Ureter (tissue), 1 donor: ENCODE results near the gene ACTA2. TPM values are rescaled to one million over a fixed set of nuclear protein-coding genes. Genes with fewer than 3 reads are reported as not detected.

Experiments
- DNase-seq: peaks from one replicate; pipeline ENCODE4 v3.0.0-alpha.2; 2020; ENCODE audit warnings: low spot score
- total RNA-seq: library from RNA; stranded (reverse); gene quantifications from one replicate; pipeline ENCODE4 v1.2.4, GENCODE V29; 2023
- donor health status: DM: yes; HTN: yes; CAD: no.

The ACTA2 gene
- total RNA-seq, result 1,405 TPM

DNA sequence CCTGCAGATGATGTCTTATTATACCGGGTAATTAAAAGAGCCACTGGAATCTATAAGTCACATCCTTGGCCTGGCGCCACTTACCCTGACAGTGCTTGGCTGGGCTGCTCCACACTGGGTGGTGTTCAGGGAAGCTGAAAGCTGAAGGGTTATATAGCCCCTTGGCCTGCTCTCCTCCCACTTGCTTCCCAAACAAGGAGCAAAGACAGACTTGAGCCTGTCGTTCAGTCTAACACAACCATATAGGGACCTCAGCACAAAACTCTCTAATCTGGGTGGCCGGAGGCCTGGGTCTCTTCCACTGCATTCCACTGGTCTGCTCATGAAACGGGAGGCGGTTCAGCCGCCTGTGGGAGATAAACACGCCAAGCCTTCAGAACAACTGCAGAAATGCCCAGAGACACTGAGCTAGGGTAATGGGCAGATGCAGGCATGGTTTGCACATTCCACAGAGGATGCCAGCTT lies at the start of gene ACTA2:
TSS of gene ACTA2 (minus strand) at position 127 of the 465 bp plus-strand sequence. CDS start 3,843 bp downstream, outside the sequence.
- DNase-seq, result peak; percentile 86

DNA sequence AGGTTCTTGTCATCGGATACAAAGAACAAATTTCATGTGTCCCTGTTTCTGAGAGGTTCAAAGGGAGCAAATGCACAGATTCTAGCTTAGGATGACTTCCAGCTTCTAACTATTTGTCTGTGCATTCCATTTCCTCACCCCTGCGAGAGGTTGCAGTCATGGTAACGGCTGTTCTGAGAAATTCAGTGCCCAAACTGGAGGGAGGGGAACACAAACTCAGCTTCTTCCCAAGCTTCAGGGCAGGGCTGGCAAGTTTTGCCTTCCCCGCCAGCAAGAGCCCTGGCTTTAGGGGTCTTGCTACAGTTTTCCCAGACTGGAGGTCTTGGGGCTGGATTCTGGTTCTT lies 49.1 kb upstream of the ACTA2 start:
- DNase-seq, result no peak

DNA sequence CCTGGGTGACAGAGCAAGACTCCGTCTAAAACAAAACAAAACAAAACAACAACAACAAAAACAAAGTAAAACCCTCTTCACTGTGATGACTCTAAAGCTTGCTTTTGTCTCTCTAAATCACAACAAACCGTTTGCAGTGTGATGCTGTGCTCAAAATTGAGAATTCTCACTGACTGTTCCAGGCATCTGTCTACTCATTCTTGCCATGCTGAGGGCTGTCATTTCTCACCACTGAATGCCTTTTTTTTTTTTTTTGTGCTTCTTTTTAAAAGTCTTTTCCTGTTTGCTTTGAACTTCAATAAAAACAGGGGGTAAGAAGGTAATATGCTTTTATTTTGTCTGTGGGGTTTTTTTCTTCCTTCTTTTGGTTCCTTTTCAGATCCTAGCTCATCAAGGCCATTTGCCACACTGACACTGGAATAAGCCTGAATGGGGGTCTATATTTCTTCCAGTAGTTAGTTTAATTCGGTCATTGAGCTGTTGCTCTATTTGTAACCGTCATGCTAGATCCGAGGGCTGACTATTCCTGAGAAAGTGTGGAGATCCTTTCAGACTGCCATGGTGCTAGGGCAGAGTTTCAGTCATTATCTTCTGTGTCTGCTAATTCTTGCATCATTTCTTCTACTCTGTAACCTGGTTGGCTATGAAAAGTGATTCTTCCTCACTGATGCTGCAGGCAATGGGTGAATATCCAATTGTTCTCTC lies 48.6 kb upstream of the ACTA2 start:
- no peak for DNase-seq

DNA sequence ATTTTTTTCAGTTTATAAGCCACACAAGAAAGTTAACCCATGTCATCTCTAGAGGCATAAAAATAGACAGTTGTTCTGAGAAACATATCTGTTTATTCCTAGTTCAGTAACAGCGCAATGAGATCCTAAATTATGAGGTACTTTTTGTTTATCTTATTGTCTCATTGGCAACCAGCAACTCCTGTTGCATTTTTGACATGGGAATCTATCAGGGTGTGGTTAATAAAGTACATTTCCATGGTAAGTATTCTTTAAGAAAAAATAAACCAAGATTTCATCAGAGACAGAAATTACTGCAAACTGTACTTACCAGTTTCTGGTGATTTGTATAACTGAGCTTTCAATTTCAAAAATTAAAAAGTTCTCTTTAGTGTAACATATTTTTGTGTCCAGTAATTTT lies 47.1 kb upstream of the ACTA2 start:
- no peak for DNase-seq

DNA sequence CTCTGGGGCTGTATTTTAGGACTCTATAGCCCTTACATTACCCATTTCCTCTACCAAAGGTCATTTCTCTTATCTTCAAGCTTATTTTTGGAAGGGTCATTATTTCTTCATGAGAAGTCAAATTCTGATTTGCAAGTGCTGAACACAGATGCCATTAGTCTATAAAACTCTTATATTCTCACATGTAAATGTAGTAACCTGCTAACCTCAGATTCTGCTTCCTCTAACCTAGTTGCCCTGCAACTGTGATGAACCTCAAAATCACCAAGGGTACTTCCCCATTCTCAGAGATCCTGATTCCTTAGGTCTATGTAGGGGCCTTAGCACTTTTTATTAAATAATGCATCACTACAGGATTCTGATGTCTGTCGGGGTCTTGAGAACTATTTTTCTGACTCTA lies 44.4 kb upstream of the ACTA2 start:
- no peak for DNase-seq

DNA sequence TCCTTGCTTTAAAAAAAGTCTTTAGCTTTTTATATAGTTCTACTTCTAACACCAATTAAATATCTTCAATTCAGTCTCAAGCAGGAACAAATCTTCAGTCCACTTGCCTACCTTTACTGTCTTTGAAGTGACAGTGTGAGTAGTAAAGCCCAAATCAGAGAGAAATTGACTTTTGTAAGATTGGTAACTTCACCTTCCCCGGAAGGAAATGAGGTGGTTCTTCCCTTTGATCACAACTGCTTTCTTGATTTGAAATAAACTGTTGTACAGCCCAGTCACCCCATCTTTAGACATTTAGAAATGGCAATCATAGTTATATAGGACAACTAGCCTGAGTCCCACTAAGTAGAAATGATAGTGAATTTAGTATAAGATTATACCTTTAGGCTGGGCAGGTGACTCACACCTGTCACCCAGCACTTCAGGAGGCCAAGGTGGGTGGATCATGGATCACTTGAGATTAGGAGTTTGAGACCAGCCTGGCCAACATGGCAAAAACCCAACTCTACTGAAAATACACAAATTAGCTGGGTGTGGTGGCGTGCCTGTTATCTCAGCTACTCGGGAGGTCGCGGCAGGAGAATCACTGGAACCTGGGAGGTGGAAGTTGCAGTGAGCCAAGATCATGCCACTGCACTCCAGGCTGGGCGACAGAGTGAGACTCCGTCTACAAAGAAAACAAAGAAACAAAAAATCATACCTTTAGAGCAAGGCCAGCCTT lies 42.7 kb upstream of the ACTA2 start:
- no peak for DNase-seq

DNA sequence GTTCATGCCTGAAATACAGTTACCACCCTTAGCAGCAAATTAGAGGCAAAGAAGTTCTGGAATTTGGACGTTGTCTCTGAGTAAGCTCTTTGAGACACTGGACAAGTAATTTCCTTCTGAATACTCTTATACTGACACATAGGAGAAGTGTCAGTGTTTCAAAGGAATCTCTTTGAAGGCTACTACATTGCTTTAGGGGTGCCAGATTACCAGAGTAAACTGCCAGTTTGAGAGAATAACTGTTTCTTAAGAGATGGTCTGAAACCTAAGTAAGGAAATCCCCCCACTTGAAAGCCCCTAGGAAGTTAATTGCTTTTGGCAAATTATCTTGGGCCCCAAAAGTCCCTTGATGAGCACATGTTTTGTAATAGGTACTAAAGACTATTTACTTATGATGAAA lies 41.4 kb upstream of the ACTA2 start:
- DNase-seq, result no peak

DNA sequence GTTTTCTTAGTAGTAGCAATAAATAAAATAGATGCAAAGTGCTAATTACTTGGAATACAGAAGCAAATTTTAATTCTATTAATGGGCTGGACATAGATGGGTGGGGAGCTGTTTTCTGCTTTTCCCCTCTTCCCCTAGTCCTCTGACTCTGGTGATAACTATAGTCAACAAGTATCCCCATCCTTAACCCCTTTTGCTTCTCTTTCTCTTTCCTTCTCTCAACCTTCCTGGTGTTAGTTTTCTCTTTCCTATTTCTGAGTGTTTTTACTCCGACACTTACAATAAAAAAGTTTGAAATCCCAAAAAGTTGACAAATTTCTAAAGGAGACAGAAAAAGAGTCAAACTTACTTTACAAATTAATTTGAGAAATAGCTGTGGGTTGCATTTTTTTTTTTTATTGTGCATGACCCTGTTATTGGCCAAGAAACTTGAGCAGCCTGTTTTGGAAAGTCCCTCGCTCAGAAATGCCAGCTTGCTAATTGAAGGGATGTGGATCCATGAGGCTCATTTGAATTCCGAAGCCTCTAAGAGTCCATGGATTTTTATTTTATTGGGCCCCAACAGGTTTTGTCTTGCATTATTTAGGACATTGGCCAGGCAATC lies 40.5 kb upstream of the ACTA2 start:
- DNase-seq, result no peak

DNA sequence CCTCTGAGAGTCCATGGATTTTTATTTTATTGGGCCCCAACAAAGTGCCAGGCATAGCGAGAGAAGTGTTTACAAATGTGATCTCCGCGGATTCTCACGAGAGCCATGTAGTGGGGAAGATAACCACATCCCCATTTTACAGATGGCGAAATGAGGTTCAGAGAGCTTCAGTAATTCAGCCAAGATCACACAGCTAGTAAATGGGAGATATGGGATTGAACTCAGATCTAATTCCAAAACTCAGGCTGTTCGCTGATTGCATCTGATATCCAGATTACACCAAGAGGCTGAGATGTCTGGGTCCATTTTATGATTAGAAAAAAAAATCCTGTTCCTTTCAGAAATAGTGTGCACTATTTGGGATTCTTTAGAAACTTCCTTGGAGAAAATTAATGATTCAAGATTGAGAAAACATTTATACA lies 39.3 kb upstream of the ACTA2 start:
- no peak for DNase-seq

DNA sequence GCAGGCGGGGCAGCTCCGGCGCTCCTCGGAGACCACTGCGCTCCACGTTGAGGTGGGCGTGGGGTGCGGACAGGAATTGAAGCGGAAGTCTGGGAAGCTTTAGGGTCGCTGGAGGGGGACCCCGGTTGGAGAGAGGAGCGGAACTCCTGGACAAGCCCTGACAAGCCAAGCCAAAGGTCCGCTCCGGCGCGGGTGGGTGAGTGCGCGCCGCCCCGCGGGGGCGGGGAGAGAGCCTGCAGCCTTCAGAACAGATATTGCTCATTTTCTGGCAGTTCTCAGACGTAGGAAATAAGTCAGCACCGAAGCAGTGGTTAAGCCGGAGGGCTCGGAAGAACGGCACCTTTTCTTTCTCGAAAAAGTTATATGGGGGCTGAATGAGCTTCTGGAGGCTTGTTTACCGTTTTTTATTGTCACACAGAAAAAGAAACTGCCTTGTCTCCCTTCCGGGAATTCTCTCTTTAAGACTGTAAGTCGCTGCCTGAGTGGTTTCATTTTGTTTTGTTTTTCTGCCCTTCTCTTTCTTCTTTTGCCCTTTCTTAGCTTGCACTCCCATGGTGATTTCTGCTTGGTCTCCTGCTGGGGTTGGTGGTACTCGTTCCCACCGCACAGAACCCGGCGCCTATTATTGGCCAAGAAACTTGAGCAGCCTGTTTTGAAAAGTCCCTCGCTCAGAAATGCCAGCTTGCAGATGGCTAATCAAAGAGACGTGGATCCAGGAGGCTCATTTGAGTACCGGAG lies 38.8 kb upstream of the ACTA2 start:
- DNase-seq, result peak; percentile 80

DNA sequence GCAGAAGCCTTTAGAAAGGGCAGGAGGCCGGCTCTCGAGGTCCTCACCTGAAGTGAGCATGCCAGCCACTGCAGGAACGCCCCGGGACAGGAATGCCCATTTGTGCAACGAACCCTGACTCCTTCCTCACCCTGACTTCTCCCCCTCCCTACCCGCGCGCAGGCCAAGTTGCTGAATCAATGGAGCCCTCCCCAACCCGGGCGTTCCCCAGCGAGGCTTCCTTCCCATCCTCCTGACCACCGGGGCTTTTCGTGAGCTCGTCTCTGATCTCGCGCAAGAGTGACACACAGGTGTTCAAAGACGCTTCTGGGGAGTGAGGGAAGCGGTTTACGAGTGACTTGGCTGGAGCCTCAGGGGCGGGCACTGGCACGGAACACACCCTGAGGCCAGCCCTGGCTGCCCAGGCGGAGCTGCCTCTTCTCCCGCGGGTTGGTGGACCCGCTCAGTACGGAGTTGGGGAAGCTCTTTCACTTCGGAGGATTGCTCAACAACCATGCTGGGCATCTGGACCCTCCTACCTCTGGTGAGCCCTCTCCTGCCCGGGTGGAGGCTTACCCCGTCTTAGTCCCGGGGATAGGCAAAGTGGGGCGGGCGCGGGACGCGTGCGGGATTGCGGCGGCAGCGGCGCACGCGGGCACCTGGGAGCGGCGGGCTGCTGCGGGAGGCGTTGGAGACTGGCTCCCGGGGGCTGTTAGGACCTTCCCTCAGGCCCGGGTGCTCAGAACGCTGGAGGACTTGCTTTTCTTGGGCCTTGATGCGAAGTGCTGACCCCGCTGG lies 38.0 kb upstream of the ACTA2 start, which contains the start of gene FAS:
TSS of gene FAS (plus strand) at position 415 of the 777 bp plus-strand sequence. CDS start at position 494, 79 bp downstream.
- DNase-seq, result peak; percentile 77

DNA sequence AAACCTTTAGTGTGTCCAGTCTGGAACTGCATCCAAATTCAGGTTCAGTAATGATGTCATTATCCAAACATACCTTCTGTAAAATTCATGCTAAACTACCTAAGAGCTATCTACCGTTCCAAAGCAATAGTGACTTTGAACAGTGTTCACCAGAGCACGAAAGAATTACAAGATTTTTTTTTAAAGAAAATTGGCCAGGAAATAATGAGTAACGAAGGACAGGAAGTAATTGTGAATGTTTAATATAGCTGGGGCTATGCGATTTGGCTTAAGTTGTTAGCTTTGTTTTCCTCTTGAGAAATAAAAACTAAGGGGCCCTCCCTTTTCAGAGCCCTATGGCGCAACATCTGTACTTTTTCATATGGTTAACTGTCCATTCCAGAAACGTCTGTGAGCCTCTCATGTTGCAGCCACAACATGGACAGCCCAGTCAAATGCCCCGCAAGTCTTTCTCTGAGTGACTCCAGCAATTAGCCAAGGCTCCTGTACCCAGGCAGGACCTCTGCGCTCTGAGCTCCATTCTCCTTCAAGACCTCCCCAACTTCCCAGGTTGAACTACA lies 37.3 kb upstream of the ACTA2 start:
- peak; percentile 58 for DNase-seq

DNA sequence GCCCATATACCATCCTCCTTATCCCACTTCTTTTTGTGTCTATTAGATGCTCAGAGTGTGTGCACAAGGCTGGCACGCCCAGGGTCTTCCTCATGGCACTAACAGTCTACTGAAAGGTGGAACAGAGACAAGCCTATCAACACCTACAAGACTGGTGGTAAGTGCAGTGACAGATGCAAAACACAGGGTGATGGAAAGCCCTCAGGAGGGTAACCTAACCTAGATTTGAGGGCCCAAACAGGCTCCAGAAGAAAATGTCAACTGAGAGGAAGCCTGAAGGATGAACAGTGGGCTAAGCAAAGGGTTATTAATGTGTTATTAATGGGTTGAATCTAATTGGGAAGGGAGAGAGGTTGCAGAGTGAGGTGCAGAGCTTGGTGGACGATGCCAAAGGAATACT lies 36.9 kb upstream of the ACTA2 start:
- no peak for DNase-seq

DNA sequence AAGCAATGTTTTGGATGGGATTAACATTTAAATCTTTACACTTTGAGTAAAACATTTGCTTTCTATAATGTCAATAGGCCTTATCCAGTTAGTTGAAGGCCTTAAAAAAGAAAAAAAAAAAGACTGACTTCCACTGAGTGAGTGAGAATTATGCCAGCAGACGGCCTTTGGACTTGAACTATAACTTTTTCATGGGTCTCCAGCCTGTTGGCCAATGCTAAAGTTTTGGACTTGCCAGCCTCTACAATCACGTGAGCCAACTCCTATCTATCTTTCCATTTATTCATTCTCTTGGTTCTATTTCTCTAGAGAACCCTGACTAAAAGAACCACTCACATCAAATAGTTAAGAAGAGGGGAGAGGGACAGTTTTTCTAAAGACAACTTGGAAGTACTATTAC lies 35.3 kb upstream of the ACTA2 start:
- no peak for DNase-seq

DNA sequence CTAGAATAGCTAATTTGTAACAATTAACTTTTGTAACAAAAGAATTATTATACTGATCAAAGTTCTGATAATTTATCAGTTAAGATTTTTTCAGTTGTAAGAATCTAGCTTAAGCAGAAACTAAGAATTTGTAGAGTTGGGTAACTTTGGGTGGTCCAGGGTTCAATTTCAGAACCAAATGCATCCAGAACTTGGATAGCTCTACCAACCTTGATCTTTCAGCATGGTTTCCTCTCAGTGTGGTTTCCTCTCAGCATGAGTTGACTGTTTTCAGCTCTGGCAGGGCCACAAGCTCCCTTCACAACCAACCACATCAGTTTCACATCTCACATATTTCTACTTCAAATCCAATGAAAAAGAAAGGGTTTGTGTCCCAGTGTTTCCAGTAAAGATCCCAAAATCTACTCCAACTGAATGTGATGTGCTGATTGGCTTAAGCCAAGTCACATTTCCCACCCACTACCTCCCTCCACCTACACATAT lies 34.7 kb upstream of the ACTA2 start:
- DNase-seq, result no peak

DNA sequence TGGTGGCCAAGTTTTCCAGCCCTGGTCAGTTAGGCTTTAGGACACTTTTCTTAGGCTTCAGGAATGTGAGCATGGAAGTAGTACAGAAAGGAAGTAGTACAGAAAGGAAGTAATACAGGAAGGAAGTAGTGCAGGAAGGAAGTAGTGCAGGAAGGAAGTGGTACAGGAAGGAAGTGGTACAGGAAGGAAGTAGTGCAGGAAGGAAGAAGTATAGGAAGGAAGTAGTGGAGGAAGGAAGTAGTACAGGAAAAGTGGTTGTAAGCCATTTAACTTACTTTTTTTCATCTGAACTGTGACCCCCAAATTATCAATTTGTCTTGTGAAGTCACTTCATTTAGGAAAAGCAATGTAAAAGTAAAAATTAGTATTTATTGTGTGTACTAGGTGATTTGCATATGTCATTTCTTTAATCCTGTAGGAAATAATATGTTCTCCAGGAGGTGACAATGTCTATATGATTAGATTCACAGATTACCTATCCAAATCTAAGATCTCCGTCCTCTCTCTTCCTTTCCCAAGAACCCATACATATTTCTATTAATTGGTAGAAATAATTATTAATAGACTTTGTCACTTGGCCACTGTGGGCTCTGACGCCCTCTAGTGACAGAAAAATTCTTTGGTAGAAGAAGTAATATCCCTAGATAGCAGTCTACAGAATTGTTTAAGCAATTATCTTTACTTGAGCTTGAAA lies 34.1 kb upstream of the ACTA2 start:
- no peak for DNase-seq

DNA sequence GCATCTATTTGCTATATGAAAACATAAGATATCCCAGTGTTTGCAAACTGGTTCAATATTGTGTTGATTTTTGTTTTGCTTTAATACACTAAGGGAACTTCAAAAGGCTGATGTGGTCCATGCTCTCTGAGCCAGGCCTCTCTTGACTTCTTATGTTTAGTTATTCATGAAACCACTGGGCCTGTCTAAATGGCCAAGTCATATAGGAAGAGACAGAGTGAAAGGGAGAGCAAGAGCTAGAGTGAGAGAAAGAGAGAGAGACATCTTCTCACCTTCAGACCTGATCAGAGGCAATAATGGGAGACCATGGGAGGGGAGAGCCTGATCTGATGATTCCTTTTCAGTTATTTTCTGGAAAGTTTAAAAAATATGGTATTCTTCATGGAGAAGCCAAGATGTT lies 32.0 kb upstream of the ACTA2 start:
- no peak for DNase-seq

DNA sequence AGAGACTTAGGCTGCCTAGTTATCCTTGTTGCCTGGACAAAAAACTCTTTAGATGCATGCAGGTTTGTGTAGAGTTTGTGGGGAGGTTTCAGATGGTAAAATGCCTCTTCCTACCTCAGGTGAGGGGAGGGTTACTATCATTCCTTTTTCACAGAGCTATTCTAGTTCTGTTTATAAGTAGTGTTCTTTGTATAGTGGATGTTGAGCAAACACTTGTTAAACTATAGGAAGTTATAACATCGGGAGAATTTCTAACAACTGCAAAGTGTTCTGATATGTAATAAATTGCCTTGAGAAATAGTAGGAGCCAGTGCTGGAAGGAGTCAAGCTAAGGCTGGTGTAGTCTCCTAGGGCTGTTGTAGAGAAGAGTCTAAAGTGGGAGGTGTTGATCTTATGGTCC lies 31.4 kb upstream of the ACTA2 start:
- no peak for DNase-seq

DNA sequence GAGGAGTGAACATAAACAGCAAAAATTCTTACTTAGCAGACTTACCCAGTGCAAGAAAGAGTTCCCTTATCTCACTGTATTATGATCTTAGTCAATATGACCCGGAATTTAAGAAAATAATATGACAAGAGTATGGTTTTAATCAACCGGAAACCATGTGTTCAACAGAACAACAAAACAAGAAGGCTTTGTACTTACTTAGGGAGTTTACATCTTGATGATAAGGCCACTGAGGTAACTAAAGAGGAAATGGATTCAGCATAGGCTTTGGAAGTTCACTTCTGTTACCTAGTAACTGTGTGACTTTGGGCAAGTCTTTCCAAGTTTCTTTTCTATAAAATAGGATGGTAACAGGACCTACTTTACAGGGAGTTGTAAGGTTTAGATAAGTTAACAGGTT lies 30.6 kb upstream of the ACTA2 start:
- DNase-seq, result no peak

DNA sequence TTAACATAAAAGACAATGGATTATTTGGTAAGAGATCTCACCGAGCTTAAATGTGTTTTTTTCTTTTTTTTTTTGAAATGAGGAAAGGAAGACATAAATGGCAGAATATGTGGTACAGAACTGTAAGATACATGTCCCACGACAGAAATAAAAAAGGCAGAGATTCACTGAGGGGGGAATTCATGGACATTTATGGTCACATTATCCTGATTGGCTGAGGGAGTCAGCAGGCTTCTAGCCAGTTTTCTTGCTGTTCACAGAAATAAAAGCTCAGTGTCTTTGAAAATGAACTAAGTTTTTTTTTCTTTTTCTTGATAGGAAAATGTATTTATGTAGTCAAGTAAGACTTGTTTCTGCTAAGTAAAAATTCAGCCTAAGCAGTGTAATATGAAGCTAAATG lies 29.8 kb upstream of the ACTA2 start:
- DNase-seq, result no peak
